Smooth muscle cell (in vitro differentiated cells): ENCODE results near the gene OSBPL10. TPM values are rescaled to one million over a fixed set of nuclear protein-coding genes. Genes with fewer than 3 reads are reported as not detected.

Experiments used
- DNase-seq: peaks from one replicate; lab custom pipeline; 2025; ENCODE audit not compliant: unreplicated experiment; lab: John Stamatoyannopoulos, UW
- H2AFZ ChIP-seq: fragments of 200-600 bp; sonication (generic); 2 replicates; pipeline ENCODE4 v1.6.0; 2016; ENCODE audit warnings: antibody characterized with exemption, low read depth, mild to moderate bottlenecking
- H3F3A ChIP-seq: fragments of 200-600 bp; sonication (generic); 2 replicates; pipeline ENCODE4 v1.6.0; 2017; ENCODE audit warnings: antibody characterized with exemption, low read depth
- H3K27ac ChIP-seq: fragments of 200-600 bp; sonication (generic); 2 replicates; pipeline ENCODE4 v1.5.1; 2016; ENCODE audit warnings: low read depth, mild to moderate bottlenecking
- H3K27me3 ChIP-seq: fragments of 200-600 bp; sonication (generic); 2 replicates; pipeline ENCODE4 v1.6.1; 2016; ENCODE audit warnings: low read depth, mild to moderate bottlenecking
- H3K36me3 ChIP-seq: fragments of 200-600 bp; sonication (generic); 2 replicates; pipeline ENCODE4 v1.5.1; 2016; ENCODE audit warnings: low read depth
- H3K4me1 ChIP-seq: fragments of 200-600 bp; sonication (generic); 2 replicates; pipeline ENCODE4 v1.5.1; 2016; ENCODE audit warnings: low read depth
- H3K4me2 ChIP-seq: fragments of 200-600 bp; sonication (generic); 2 replicates; pipeline ENCODE4 v1.6.0; 2016; ENCODE audit warnings: mild to moderate bottlenecking
- H3K4me3 ChIP-seq: fragments of 200-600 bp; sonication (generic); 2 replicates; pipeline ENCODE4 v1.5.1; 2016; ENCODE audit warnings: mild to moderate bottlenecking
- H3K79me2 ChIP-seq: fragments of 200-600 bp; sonication (generic); 2 replicates; pipeline ENCODE4 v1.6.0; 2016; ENCODE audit warnings: low read depth, mild to moderate bottlenecking
- H3K9ac ChIP-seq: fragments of 200-600 bp; sonication (generic); 2 replicates; pipeline ENCODE4 v1.6.0; 2016; ENCODE audit warnings: low read depth
- H3K9me3 ChIP-seq: fragments of 200-600 bp; sonication (generic); replicated peaks from 2 replicates; pipeline ENCODE4 v1.5.1; 2016; ENCODE audit warnings: low read depth
- H4K20me1 ChIP-seq: fragments of 200-600 bp; sonication (generic); 2 replicates; pipeline ENCODE4 v1.6.0; 2016; ENCODE audit warnings: low read depth
- WGBS: methylation state at CpG from one replicate; pipeline ENCODE4 v1.1.7; 2016; ENCODE audit warnings: low lambda C conversion rate; 5-methylcytosine and 5-hydroxymethylcytosine counted together
- polyA plus RNA-seq: library from polyadenylated mRNA; unstranded; fragments of >200 nt; fragmentation: Nextera tagmentation; extraction: Ambion mirVana; gene quantifications from 2 replicates; pipeline ENCODE4 v1.2.1, GENCODE V29; 2016
- total RNA-seq: library from RNA; depleted of rRNA; stranded (reverse); fragments of >200 nt; gene quantifications from 2 replicates; pipeline ENCODE4 v1.2.3, GENCODE V29; 2014
- TF ChIP-seq, protein P1 (sequence below): fragments of 200-600 bp; sonication (generic); IDR thresholded peaks from 2 replicates; pipeline ENCODE4 v1.5.1; 2017; ENCODE audit warnings: borderline replicate concordance, mild to moderate bottlenecking, antibody characterized with exemption; ENCODE audit not compliant: insufficient read depth, poor library complexity, severe bottlenecking

Gene OSBPL10
- total and polyA plus RNA-seq, 2 experiments from 2014 or later: 48.9 to 91.5 TPM

GRCh38 chr3:31971607-31972006 is 9.5 kb downstream of the OSBPL10 start:
- no peaks in the 10 kb centered on the region for H3K27me3 ChIP-seq
- no peak overlapping the region for H2AFZ ChIP-seq
- peak overlapping the region; percentile 62 for H3K4me2 ChIP-seq
- peaks cover 65% of the 10 kb centered on the region for H3K79me2 ChIP-seq
- no peaks in the 10 kb centered on the region for H3K36me3 ChIP-seq
- no peaks in the 10 kb centered on the region for H4K20me1 ChIP-seq
- no peaks in the 10 kb centered on the region for H3K9me3 ChIP-seq
- WGBS: 91% methylated on average over 3 of the region's 3 CpGs
- TF ChIP-seq, protein P1, sequence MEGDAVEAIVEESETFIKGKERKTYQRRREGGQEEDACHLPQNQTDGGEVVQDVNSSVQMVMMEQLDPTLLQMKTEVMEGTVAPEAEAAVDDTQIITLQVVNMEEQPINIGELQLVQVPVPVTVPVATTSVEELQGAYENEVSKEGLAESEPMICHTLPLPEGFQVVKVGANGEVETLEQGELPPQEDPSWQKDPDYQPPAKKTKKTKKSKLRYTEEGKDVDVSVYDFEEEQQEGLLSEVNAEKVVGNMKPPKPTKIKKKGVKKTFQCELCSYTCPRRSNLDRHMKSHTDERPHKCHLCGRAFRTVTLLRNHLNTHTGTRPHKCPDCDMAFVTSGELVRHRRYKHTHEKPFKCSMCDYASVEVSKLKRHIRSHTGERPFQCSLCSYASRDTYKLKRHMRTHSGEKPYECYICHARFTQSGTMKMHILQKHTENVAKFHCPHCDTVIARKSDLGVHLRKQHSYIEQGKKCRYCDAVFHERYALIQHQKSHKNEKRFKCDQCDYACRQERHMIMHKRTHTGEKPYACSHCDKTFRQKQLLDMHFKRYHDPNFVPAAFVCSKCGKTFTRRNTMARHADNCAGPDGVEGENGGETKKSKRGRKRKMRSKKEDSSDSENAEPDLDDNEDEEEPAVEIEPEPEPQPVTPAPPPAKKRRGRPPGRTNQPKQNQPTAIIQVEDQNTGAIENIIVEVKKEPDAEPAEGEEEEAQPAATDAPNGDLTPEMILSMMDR: no peak
- DNase-seq: no peak
- peaks cover 73% of the 10 kb centered on the region for H3F3A ChIP-seq
- H3K4me3 ChIP-seq: no peak overlapping the region
- peak overlapping the region; percentile 98 for H3K27ac ChIP-seq
- peak overlapping the region; percentile 56 for H3K9ac ChIP-seq
- H3K4me1 ChIP-seq: peaks cover 42% of the 10 kb centered on the region

DNA sequence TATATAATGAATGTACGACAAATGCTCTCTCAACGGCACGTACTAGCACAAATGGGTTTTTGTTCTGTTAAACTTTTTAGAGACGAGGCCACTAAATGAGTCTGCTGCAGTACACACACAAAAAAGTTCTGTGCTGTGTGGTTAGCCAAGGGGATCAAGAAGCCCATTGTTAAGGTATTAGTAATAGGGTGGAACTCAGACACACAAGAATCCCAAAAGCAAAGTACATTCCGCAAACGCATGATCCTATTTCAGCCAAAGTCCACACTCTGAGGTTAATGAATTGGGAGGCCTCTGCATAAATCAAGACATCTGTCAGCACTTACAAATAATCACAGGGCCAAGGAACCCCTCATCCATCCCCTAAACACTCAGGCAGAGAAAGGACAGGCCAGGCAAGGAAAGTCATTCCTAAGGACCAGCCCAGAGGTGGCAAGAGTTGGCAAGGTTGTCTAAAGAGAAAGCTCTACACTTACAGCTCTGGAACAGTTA is 12.1 kb downstream of the OSBPL10 start:
- H4K20me1 ChIP-seq: no peaks in the 10 kb centered on the region
- H3K9me3 ChIP-seq: no peaks in the 10 kb centered on the region
- H3K36me3 ChIP-seq: no peaks in the 10 kb centered on the region
- peaks cover 61% of the 10 kb centered on the region for H3K79me2 ChIP-seq
- peak overlapping the region; percentile 89 for H3K9ac ChIP-seq
- H3K4me2 ChIP-seq: peak overlapping the region; percentile 86
- no peak for DNase-seq
- peaks cover 42% of the 10 kb centered on the region for H3K4me1 ChIP-seq
- H3K4me3 ChIP-seq: peak overlapping the region; percentile 34
- WGBS: 1% methylated on average over 6 of the region's 6 CpGs
- H3K27ac ChIP-seq: peak overlapping the region; percentile 98
- H3K27me3 ChIP-seq: no peaks in the 10 kb centered on the region
- TF ChIP-seq, protein P1: no peak
- H2AFZ ChIP-seq: no peak overlapping the region
- H3F3A ChIP-seq: peaks cover 61% of the 10 kb centered on the region

DNA sequence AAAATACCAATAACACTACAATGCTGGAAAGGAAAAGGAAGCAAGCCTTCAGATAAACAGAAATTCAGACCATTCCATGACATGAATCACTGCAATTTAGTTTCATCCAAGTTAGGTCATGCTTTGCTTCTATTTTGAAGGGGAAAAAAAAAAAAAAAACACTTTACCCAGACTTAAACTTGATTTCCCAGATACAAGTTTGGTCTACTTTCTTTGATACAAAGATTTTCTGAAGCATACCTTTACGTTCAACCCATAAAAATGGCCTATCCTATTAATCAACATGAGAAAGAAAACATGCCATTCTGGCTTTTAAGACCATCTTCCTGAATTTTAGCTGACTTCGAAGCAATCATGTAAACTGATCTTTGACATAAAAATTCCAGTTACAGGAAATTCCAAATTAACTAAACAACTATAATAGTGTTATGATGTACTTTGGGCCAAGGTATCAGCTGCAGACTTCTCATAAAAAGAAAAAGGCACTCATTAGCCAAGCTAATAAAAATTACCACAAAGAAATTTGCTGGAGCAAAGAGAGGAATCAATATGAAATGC is 12.6 kb downstream of the OSBPL10 start:
- H3K4me2 ChIP-seq: peak overlapping the region; percentile 86
- peaks cover 61% of the 10 kb centered on the region for H3K79me2 ChIP-seq
- peak overlapping the region; percentile 89 for H3K9ac ChIP-seq
- no peaks in the 10 kb centered on the region for H3K9me3 ChIP-seq
- H2AFZ ChIP-seq: no peak overlapping the region
- no peaks in the 10 kb centered on the region for H3K36me3 ChIP-seq
- H3K4me1 ChIP-seq: peaks cover 42% of the 10 kb centered on the region
- H4K20me1 ChIP-seq: no peaks in the 10 kb centered on the region
- TF ChIP-seq, protein P1: no peak
- no peak for DNase-seq
- peak overlapping the region; percentile 34 for H3K4me3 ChIP-seq
- WGBS: 2% methylated on average over 2 of the region's 2 CpGs
- H3K27ac ChIP-seq: peak overlapping the region; percentile 98
- peaks cover 61% of the 10 kb centered on the region for H3F3A ChIP-seq
- no peaks in the 10 kb centered on the region for H3K27me3 ChIP-seq

DNA sequence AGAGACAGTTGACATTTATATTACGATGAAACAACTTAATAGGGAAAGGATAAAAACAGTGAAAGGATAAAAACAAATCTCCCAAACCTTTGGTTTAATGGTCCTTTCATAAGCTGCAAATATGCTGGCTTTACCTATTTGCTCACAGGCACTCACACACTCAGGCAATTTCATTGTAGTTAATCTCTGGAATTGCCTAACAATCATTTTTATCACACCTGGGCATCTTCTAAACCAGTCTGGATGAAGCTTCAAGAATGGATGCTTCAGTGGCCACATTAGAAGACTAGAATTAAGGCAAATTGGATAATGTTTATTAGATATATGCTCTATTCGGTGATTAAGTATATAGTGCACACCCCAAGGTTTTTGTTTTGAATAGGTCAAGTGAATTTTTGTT is 13.5 kb downstream of the OSBPL10 start:
- Histone ChIP-seq H3K36me3 (no peaks in the 10 kb centered on the region), H3K4me3 (peak overlapping the region; percentile 34), H3K9me3 (no peaks in the 10 kb centered on the region), H3K9ac (peak overlapping the region; percentile 89), H3F3A (peaks cover 55% of the 10 kb centered on the region), H3K27me3 (no peaks in the 10 kb centered on the region), H2AFZ (no peak overlapping the region), H3K27ac (peak overlapping the region; percentile 98), H3K4me2 (peak overlapping the region; percentile 86), H4K20me1 (no peaks in the 10 kb centered on the region), H3K4me1 (peaks cover 37% of the 10 kb centered on the region), H3K79me2 (peaks cover 61% of the 10 kb centered on the region)
- TF ChIP-seq, protein P1: no peak
- no peak for DNase-seq
- 88% methylated on average over 2 of the region's 2 CpGs for WGBS
